Breast epithelium (tissue), 3 donors: ENCODE results near the gene SLC9A5.

ENCODE experiments used
- POLR2A ChIP-seq: fragments of 450-650 bp; IDR thresholded peaks from one replicate; pipeline ENCODE4 v1.6.1; 2016; ENCODE audit warnings: antibody characterized with exemption, mild to moderate bottlenecking, moderate library complexity
- TF ChIP-seq, protein P1 (sequence below), 3 donors: fragments of 450-650 bp; IDR thresholded peaks; one replicate each; pipeline ENCODE4 v1.5.1; 2016 to 2017; ENCODE audit warnings: antibody characterized with exemption in 3 of 3, mild to moderate bottlenecking in 3 of 3, moderate library complexity in 3 of 3

DNA sequence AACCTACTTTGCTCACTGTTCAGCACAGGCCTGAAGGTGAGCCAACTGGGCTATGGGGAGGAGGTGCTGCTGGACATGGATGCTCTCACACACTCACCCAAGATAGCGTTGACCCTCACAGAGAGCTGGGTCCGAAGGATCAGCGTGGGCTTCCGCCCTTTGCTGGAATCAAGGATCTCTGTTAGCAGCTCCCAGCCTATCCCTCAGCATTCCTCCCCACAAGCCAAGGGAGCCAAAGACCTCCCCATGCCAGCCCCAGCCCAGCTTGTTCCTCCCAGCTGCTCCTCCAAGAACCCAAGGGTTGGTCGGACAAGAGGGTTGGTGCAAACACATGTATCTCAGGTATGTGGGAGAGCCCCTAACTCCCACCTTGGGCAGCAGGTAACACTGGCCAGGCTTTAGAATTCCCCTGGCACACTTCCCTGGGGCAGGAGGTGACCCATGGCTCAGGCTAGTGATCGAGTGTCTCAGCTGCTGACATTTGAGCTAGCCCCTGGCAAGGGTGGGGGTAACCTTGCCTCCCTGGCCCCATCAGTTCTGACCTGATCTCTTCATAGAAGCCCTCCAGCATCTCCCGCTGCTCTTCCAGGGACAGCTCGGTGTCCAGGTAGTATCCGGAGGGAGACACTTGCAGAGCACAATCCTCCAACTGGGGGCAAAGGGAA, 9.8 kb upstream of the SLC9A5 start:
- no peak for TF ChIP-seq POLR2A
- TF ChIP-seq, protein P1, sequence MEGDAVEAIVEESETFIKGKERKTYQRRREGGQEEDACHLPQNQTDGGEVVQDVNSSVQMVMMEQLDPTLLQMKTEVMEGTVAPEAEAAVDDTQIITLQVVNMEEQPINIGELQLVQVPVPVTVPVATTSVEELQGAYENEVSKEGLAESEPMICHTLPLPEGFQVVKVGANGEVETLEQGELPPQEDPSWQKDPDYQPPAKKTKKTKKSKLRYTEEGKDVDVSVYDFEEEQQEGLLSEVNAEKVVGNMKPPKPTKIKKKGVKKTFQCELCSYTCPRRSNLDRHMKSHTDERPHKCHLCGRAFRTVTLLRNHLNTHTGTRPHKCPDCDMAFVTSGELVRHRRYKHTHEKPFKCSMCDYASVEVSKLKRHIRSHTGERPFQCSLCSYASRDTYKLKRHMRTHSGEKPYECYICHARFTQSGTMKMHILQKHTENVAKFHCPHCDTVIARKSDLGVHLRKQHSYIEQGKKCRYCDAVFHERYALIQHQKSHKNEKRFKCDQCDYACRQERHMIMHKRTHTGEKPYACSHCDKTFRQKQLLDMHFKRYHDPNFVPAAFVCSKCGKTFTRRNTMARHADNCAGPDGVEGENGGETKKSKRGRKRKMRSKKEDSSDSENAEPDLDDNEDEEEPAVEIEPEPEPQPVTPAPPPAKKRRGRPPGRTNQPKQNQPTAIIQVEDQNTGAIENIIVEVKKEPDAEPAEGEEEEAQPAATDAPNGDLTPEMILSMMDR (IDR thresholded peaks at IDR 0.05): no peak
